GM18951 (cell line): ENCODE measurements around the gene ZNF526.

Source experiments
- POLR2A ChIP-seq: IDR thresholded peaks from 4 replicates; pipeline ENCODE4 v1.6.1; 2011; ENCODE audit warnings: mild to moderate bottlenecking; ENCODE audit not compliant: insufficient read length, insufficient read depth; ENCODE audit errors: extremely low read depth
- in situ Hi-C: fragments of 300-500 bp; cut with MboI; formaldehyde crosslinking; loops from one replicate; pipeline ENCODE4 v1.12.0; 2022; ENCODE audit warnings: low sequenced_read_pairs, mixed read lengths, inconsistent platforms; ENCODE audit not compliant: unreplicated experiment

The ZNF526 gene

GRCh38 chr19:42200116-42200715, 19.9 kb upstream of the ZNF526 start:
- TF ChIP-seq POLR2A = no peak
- in situ Hi-C loops = no loop called here

GRCh38 chr19:42201489-42202289, 18.4 kb upstream of the ZNF526 start:
- in situ Hi-C loops = no loop called here
- TF ChIP-seq POLR2A = peak; percentile 35

- no peak for TF ChIP-seq POLR2A
- in situ Hi-C loops = no loop called here
Measured at GRCh38 chr19:42202290-42202880, 17.7 kb upstream of the ZNF526 start.

DNA sequence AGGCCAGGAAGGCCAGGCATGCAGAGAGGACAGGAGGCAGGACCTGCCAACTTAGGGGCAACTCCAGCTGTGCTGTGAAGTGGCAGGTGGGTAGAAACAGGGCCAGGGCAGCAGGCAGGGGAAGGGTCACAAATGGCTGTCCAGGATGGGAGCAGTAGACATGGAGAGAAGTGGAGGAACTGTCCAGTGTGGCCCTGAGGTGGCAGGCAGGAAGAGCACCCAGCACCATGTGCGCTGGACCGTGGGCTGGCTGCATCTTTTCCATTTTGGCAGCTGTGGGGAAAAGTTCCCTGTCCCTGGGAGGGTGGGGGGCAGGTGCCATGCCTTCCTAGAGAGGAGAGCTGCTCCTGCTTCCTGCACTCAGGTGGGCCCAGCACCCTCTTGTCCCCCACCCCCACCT, 16.4 kb upstream of the ZNF526 start:
- in situ Hi-C loops = no loop called here

GRCh38 chr19:42204664-42205063, 15.4 kb upstream of the ZNF526 start:
- in situ Hi-C loops = no loop called here

More for the DNA sequence above, 16.4 kb upstream of the ZNF526 start:
- no peak for TF ChIP-seq POLR2A

GRCh38 chr19:42206871-42207755, 13.0 kb upstream of the ZNF526 start:
- in situ Hi-C loops = no loop called here
- no peak for TF ChIP-seq POLR2A

More at GRCh38 chr19:42204664-42205063, 15.4 kb upstream of the ZNF526 start:
- no peak for TF ChIP-seq POLR2A

DNA sequence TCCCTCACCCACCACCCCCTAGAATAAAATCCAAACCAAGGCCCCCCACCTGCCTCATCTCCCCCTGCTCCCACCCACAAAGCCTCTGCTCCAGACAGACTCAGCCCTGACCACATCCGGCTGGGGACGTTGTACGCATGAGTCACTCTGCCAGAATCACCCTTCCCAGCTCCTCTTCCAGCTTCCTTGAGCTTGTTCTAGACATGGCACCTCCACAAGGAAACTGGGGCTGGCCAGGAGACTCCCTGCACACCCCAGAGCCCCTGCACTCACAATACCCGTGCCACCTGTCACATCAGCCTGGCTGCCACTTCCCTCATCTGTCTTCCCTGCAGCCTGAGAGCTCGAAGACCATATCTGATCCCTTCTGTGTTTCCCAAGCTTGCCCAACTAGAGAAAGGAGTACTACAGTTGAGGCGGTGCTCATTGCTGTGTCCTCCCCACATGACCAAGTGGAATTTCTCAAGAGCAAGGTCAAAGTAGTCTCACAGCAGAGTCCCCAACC, 12.3 kb upstream of the ZNF526 start:
- in situ Hi-C loops = no loop called here
- no peak for TF ChIP-seq POLR2A

GRCh38 chr19:42208612-42209011, 11.5 kb upstream of the ZNF526 start:
- in situ Hi-C loops = no loop called here
- TF ChIP-seq POLR2A = no peak

DNA sequence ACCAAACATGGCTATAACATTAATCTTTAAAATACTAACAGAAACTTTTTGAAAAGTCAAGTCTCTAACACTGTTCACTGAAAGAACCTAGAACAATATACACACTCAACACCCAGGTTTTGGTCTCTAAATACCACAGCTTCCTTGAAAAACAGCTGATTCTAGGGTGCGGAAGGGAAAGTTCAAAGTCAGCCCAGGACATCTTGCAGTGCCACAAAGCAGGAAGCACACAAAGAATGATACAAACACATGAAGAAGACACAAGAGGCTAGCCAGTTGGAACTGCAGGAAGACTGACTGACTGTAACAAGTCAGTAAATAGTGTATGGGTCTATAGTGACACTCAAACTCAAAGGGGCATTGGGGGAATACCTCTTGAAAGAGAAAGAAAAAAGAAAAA, 7.2 kb upstream of the ZNF526 start:
- TF ChIP-seq POLR2A = no peak
- in situ Hi-C loops = no loop called here

DNA sequence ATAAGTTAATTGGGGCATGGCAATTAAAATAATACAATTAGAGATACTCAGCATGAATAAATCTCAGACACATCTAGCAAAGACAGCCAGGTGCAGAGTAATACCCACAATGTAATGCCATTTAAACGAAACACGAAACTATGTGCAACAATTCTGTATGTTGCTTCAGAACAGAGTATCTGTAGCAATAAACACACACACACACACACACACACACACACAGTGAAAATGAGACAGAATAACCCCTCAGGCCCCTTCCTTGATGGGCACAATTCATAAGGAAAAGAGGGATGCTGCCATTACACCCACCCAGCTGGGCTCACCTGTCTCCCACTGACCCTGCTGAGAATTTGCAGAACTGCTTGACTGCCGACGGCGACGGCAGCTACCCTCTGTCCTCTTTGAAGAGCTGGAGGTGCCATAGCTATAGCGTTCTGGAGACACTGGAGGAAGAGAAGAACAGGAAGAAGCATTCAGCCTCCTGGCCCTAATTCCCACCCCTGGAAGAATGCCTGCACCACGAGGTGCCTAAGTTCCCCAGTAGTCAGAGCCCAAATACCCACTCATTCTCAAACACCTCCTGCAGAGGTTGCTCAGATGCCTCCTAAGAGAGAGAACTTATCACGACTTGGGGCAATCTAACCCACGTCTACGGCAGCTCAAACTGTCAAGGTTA, 5.2 kb upstream of the ZNF526 start:
- no peak for TF ChIP-seq POLR2A
- in situ Hi-C loops = no loop called here

GRCh38 chr19:42216653-42217519, 3.2 kb upstream of the ZNF526 start:
- in situ Hi-C loops = no loop called here
- no peak for TF ChIP-seq POLR2A

- TF ChIP-seq POLR2A = peak; percentile 74
Measured at GRCh38 chr19:42217520-42218437, 2.3 kb upstream of the ZNF526 start, which contains the start of gene DEDD2. TSS of gene DEDD2 (minus strand) at chr19:42217677. CDS start at chr19:42217007, 670 bp downstream.

More at GRCh38 chr19:42217520-42218437, 2.3 kb upstream of the ZNF526 start, which contains the start of gene DEDD2:
- in situ Hi-C loops = no loop called here
